ENCODE data around the gene COX4I1. TPM values are rescaled to one million over a fixed set of nuclear protein-coding genes. Genes with fewer than 3 reads are reported as not detected.
"Not testable (repeated sequence)": the region's sequence is repeated elsewhere in the genome, so short reads cannot be mapped to it uniquely, and the experiment has no call there.

COX4I1 gene
- polyA plus RNA-seq, 3 donors, result 985 to 1,312 (median 1,132) TPM

GRCh38 chr16:85836706-85837582, 37.4 kb downstream of the COX4I1 start:
- Histone ChIP-seq H3K4me1 (ENCODE audit: control insufficient read depth in 1 of 2, insufficient read depth in 2 of 2, low read length in 2 of 2) (peaks cover 55 to 56% of the 10 kb centered on the region in 2 donors), H3K79me2 (ENCODE audit: insufficient read depth, low read length) (no peaks in the 10 kb centered on the region), H3K4me2 (replicated peaks; ENCODE audit: extremely low read depth, low read length, poor library complexity, severe bottlenecking) (peak overlapping the region; percentile 39), H3K36me3 (replicated peaks in 1 of 2; ENCODE audit: control insufficient read depth in 1 of 2, insufficient read depth in 2 of 2, low read length in 2 of 2) (no peaks in the 10 kb centered on the region), H3K4me3 (replicated peaks in 1 of 3; ENCODE audit: low read depth in 2 of 3, low read length in 3 of 3) (peak overlapping the region in 1 of 3 experiments; percentile 39), H3K9ac (ENCODE audit: insufficient read depth, low read length, poor library complexity, severe bottlenecking) (no peak overlapping the region), H3K27ac (ENCODE audit: low read depth in 1 of 2, low read length in 2 of 2) (peak overlapping the region; percentile 74 to 80), H2AFZ (ENCODE audit: insufficient read depth, low read depth, low read length, poor library complexity, severe bottlenecking) (no peak overlapping the region), H3K9me3 (replicated peaks in 1 of 2; ENCODE audit: control insufficient read depth in 1 of 2, insufficient read depth in 1 of 2, low read length in 2 of 2) (peaks cover 0 to 3% of the 10 kb centered on the region in 2 donors), H4K20me1 (ENCODE audit: insufficient read depth, low read length) (no peaks in the 10 kb centered on the region), H3K27me3 (ENCODE audit: control insufficient read depth in 2 of 2, insufficient read depth in 2 of 2, low read length in 2 of 2) (no peaks in the 10 kb centered on the region)
- DNase-seq, result peak; percentile 46 to 63 (median 61)
- peaks cover 2 to 17% (median 12%) of the 10 kb centered on the region in 3 donors for H3K27me3 Mint-ChIP-seq (ENCODE audit: low read depth in 3 of 3)
- H3K4me3 Mint-ChIP-seq, result peak overlapping the region in 1 of 2 donors; percentile 46
- H3K9me3 Mint-ChIP-seq, result peaks cover 0 to 8% (median 6%) of the 10 kb centered on the region in 7 donors
- WGBS (ENCODE audit: insufficient coverage), result 61% methylated on average over 18 of the region's 24 CpGs
- peak overlapping the region; percentile 69 to 94 (median 89) for H3K27ac Mint-ChIP-seq
- intact Hi-C loops (cut with micrococcal nuclease), result no loop called here
- H3K36me3 Mint-ChIP-seq, result peaks cover 4 to 13% of the 10 kb centered on the region in 2 donors
- peaks cover 60% of the 10 kb centered on the region for H3K4me1 Mint-ChIP-seq
- TF ChIP-seq CTCF (IDR thresholded peaks at IDR 0.05), result no peak

- H3K27me3 Mint-ChIP-seq (ENCODE audit: low read depth in 3 of 3), result peaks cover 2 to 17% (median 9%) of the 10 kb centered on the region in 3 donors
Measured at GRCh38 chr16:85837654-85838053, 38.2 kb downstream of the COX4I1 start.

More at GRCh38 chr16:85837654-85838053, 38.2 kb downstream of the COX4I1 start:
- peaks cover 53 to 54% of the 10 kb centered on the region in 2 donors for H3K4me1 ChIP-seq (ENCODE audit: control insufficient read depth in 1 of 2, insufficient read depth in 2 of 2, low read length in 2 of 2)
- DNase-seq; H3K4me2 ChIP-seq (replicated peaks; ENCODE audit: extremely low read depth, low read length, poor library complexity, severe bottlenecking); H3K9me3 Mint-ChIP-seq; H3K36me3 Mint-ChIP-seq; H3K9me3 ChIP-seq (replicated peaks in 1 of 2; ENCODE audit: control insufficient read depth in 1 of 2, insufficient read depth in 1 of 2, low read length in 2 of 2); H3K9ac ChIP-seq (ENCODE audit: insufficient read depth, low read length, poor library complexity, severe bottlenecking); H3K36me3 ChIP-seq (replicated peaks in 1 of 2; ENCODE audit: control insufficient read depth in 1 of 2, insufficient read depth in 2 of 2, low read length in 2 of 2); H3K79me2 ChIP-seq (ENCODE audit: insufficient read depth, low read length); H4K20me1 ChIP-seq (ENCODE audit: insufficient read depth, low read length); H2AFZ ChIP-seq (ENCODE audit: insufficient read depth, low read depth, low read length, poor library complexity, severe bottlenecking); H3K4me3 Mint-ChIP-seq; intact Hi-C loops (cut with micrococcal nuclease); H3K4me3 ChIP-seq (replicated peaks in 1 of 3; ENCODE audit: low read depth in 2 of 3, low read length in 3 of 3); H3K27me3 ChIP-seq (ENCODE audit: control insufficient read depth in 2 of 2, insufficient read depth in 2 of 2, low read length in 2 of 2): not testable (repeated sequence)
- no CpG with 5 or more reads among the region's 4 CpGs for WGBS (ENCODE audit: insufficient coverage)
- Mint-ChIP-seq H3K27ac (peak overlapping the region in 5 of 7 donors; percentile 69 to 94 (median 90)), H3K4me1 (peaks cover 55% of the 10 kb centered on the region)
- peak overlapping the region in 1 of 2 donors; percentile 78 for H3K27ac ChIP-seq (ENCODE audit: low read depth in 1 of 2, low read length in 2 of 2)

All from CD14-positive monocyte (primary cell).